ENCODE measurements around the gene TMIGD2.

GRCh38 chr19:4291184-4291732, 10.9 kb downstream of the TMIGD2 start:
- no peak for TF ChIP-seq CTCF (conservative IDR thresholded peaks at IDR 0.05 in 1 of 2, IDR thresholded peaks at IDR 0.05 in 1 of 2; ENCODE audit: low read depth in 1 of 2, low read length in 2 of 2)
- TF ChIP-seq EZH2 (IDR thresholded peaks at IDR 0.05; ENCODE audit: low read length, missing control alignments), result no peak

Measured in fibroblast of lung (primary cell).